Duodenal mucosa (tissue), 2 donors: ENCODE measurements around the gene PFN1.
A peak's percentile ranks its signal among the peaks of the same experiment; 100 is the strongest.
"Not testable (repeated sequence)": the region's sequence is repeated elsewhere in the genome, so short reads cannot be mapped to it uniquely, and the experiment has no call there.

ENCODE experiments used
- H3K27ac ChIP-seq: one replicate; pipeline ENCODE4 v1.7.0; 2013; ENCODE audit warnings: low read depth, low read length
- H3K27me3 ChIP-seq, 2 donors: one replicate each; pipeline ENCODE4 v1.7.0; 2013; ENCODE audit warnings: low read length in 2 of 2, control low read depth in 1 of 2; ENCODE audit not compliant: insufficient read depth in 2 of 2, control insufficient read depth in 1 of 2
- H3K36me3 ChIP-seq, 2 donors: one replicate each; pipeline ENCODE4 v1.7.0; 2013; ENCODE audit warnings: low read length in 2 of 2, control low read depth in 1 of 2; ENCODE audit not compliant: insufficient read depth in 2 of 2, control insufficient read depth in 1 of 2
- H3K4me1 ChIP-seq, 2 donors: one replicate each; pipeline ENCODE4 v1.7.0; 2013; ENCODE audit warnings: low read length in 2 of 2, control low read depth in 1 of 2; ENCODE audit not compliant: insufficient read depth in 2 of 2, control insufficient read depth in 1 of 2
- H3K4me3 ChIP-seq, 2 donors: one replicate each; pipeline ENCODE4 v1.7.0; 2013; ENCODE audit warnings: low read length in 2 of 2, low read depth in 1 of 2
- H3K9ac ChIP-seq, 2 donors: one replicate each; pipeline ENCODE4 v1.7.0; 2013; ENCODE audit warnings: low read length in 2 of 2, low read depth in 1 of 2
- H3K9me3 ChIP-seq, 2 donors: one replicate each; pipeline ENCODE4 v1.7.0; 2013; ENCODE audit warnings: low read length in 2 of 2, control low read depth in 1 of 2; ENCODE audit not compliant: control insufficient read depth in 1 of 2

The PFN1 gene

DNA sequence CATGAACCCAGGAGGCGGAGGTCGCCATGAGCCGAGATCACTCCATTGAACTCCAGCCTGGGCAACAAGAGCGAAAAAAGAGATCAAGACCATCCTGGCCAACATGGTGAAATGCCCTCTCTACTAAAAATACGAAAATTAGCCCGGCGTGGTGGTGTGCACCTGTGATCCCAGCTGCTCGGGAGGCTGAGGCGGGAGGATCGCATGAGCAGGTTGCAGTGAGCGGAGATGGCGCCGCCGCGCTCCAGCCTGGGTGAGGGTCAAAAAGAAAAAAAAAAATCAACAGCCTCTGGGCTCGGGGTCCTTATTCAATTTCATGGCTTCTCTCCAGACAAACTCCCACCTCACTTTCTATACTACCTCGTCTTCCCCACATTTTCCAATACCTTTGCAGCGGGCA lies 19.4 kb downstream of the PFN1 start:
- no peak overlapping the region for H3K9ac ChIP-seq
- no peaks in the 10 kb centered on the region for H3K36me3 ChIP-seq
- H3K9me3 ChIP-seq, result no peaks in the 10 kb centered on the region
- peaks cover under 1% of the 10 kb centered on the region in 2 donors for H3K4me1 ChIP-seq
- no peak overlapping the region for H3K27ac ChIP-seq
- no peak overlapping the region for H3K4me3 ChIP-seq
- no peaks in the 10 kb centered on the region for H3K27me3 ChIP-seq

DNA sequence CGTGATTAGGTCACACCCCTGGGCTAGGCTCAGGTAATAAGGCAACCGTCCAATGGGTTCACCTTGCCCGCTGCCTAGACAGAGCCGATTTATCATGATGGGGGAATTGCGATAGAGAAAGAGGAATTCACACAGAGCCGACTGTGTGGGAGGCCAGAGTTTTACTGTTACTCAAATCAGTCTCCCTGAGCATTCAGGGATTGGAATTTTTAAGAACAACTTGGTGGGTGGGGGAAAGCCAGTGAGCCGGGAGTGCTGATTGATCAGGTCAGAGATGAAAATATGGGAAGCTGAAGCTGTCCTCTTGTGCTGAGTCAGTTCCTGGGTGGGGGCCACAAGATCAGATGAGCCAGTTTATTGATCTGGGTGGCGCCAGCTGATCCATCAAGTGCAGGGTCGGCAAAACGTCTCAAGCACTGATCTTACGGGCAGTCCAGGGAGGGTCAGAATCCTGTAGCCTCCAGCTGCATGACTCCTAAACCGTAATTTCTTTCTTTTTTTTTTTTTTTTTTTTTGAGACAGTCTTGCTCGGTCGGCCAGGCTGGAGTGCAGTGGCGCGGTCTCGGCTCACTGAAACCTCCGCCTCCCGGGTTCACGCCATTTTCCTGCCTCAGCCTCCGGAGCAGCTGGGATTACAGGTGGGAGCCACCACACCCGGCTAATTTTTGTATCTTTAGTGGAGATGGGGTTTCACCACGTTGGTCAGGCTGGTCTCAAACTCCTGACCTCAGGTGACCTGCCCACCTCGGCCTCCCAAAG lies 21.6 kb downstream of the PFN1 start:
- H3K9ac ChIP-seq, H3K4me3 ChIP-seq, H3K27ac ChIP-seq, H3K4me1 ChIP-seq, H3K9me3 ChIP-seq, H3K27me3 ChIP-seq, H3K36me3 ChIP-seq: not testable (repeated sequence)

DNA sequence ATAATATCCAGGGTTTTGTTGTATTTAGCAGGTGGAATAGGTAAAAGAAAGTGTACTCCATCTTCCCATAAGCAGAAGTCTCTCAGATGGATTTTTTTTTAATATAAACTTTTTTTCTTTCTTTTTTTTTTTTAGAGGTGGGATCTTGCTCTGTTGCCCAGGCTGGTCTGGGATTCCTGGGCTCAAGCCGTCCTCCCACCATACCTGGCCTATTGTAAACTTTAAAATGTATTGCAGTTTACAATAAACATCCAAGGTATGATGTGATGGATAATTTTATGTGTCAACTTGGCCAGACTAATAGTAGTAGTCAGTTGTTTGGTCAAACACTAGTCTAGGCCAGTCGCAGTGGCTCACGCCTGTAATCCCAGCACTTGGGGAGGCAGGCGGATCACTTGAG lies 27.0 kb downstream of the PFN1 start:
- Histone ChIP-seq H3K36me3 (no peaks in the 10 kb centered on the region), H3K9me3 (no peaks in the 10 kb centered on the region), H3K27ac (no peak overlapping the region), H3K4me3 (no peak overlapping the region), H3K9ac (no peak overlapping the region), H3K4me1 (no peaks in the 10 kb centered on the region), H3K27me3 (no peaks in the 10 kb centered on the region)

DNA sequence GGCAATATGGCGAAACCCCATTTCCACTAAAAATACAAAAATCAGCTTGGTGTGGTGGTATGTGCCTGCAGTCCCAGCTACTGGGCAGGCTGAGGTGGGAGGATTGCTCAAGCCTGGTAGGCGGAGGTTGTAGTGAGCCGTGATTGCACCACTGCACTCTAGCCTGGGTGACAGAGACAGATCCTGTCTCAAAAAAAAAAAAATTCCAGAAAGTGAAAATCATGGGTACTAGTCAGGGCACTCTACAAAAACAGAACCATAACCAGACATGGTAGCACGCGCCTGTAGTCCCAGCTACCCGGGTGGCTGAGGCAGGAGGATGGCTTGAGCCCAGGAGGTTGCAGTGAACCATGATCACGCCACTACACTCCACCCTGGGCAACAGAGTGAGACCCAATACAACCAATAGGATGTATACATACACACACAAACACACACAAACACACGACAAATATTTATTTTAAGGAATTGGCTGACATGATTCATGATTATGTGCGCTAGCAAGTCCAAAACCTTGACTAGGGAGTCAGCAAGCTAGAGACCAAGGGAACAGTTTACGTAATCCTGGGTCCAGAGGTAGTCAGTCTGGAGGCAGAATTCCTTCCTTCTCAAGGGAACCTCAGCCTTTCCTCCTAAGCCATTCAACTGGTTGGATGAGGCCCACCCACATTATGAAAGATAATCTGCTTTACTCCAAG lies 27.8 kb downstream of the PFN1 start:
- Histone ChIP-seq H3K36me3 (no peaks in the 10 kb centered on the region), H3K4me3 (no peak overlapping the region), H3K9ac (no peak overlapping the region), H3K27ac (no peak overlapping the region), H3K27me3 (no peaks in the 10 kb centered on the region), H3K9me3 (no peaks in the 10 kb centered on the region), H3K4me1 (no peaks in the 10 kb centered on the region)

DNA sequence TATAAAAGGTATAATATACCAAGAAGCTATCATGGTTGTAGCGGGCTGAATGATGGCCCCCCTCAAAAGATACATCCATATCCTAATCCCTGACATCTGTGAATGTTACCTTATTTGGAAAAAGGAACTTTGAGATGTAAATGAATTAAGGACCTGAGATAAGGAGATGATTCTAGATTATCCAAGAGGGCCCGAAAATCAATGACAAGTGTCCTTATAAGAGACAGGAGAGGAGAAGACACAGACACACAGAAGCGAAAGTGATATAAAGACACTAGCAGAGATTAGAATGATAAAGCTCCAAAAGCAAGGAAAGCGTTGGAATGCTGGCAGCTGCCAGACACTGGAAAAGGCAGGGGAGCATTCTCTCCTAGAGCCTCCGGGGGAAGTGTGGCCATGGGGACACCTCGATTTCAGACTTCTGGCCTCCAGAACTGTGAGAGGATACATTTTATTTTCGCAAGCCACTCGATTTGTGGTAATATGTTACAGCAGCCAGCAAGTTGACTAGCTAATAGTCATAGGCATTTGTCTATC lies 28.8 kb downstream of the PFN1 start:
- Histone ChIP-seq H3K4me1 (no peaks in the 10 kb centered on the region), H3K4me3 (no peak overlapping the region), H3K9ac (no peak overlapping the region), H3K36me3 (no peaks in the 10 kb centered on the region), H3K27ac (no peak overlapping the region), H3K27me3 (no peaks in the 10 kb centered on the region), H3K9me3 (no peaks in the 10 kb centered on the region)

DNA sequence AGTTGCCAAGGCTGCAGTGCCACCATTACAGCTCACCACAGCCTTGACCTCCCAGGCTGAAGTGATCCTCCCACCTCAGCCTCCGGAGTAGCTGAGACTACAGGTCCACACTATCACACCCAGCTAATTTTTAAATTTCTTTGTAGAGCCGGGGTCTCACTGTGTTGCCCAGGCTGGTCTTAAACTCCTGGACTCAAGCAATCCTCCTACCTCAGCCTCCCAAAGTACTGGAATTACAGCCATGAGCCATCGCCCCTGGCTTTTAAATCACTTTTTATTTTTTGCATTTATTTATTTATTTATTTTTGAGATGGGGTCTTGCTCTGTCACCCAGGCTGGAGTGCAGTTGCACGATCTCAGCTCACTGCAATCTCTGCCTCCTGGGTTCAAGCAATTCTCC lies 33.8 kb downstream of the PFN1 start:
- not testable (repeated sequence) for H3K4me3 ChIP-seq, H3K36me3 ChIP-seq, H3K4me1 ChIP-seq, H3K9me3 ChIP-seq, H3K9ac ChIP-seq, H3K27ac ChIP-seq, H3K27me3 ChIP-seq

DNA sequence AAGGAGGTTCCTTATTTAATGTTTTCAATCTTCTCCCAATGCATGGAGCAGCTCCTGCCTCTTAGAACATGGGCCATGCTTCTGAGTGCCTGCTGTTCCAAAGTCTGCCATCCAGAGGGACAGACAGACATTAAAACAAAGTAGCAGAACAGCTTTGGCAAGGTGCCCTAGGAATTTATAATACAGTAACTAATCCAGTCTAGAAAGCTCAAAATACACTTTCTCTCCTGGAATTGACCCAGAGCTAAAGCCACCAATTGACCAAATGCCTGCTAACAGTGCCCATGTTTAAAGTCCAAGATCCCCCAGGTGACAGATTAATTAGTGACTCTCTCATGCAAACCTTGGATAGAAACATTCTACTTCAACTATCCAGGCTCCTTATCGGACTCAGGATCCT lies 34.3 kb downstream of the PFN1 start:
- Histone ChIP-seq H3K27me3 (no peaks in the 10 kb centered on the region), H3K9ac (no peak overlapping the region), H3K4me3 (no peak overlapping the region), H3K4me1 (peaks cover 5 to 9% of the 10 kb centered on the region in 2 donors), H3K36me3 (no peaks in the 10 kb centered on the region), H3K27ac (no peak overlapping the region), H3K9me3 (no peaks in the 10 kb centered on the region)

DNA sequence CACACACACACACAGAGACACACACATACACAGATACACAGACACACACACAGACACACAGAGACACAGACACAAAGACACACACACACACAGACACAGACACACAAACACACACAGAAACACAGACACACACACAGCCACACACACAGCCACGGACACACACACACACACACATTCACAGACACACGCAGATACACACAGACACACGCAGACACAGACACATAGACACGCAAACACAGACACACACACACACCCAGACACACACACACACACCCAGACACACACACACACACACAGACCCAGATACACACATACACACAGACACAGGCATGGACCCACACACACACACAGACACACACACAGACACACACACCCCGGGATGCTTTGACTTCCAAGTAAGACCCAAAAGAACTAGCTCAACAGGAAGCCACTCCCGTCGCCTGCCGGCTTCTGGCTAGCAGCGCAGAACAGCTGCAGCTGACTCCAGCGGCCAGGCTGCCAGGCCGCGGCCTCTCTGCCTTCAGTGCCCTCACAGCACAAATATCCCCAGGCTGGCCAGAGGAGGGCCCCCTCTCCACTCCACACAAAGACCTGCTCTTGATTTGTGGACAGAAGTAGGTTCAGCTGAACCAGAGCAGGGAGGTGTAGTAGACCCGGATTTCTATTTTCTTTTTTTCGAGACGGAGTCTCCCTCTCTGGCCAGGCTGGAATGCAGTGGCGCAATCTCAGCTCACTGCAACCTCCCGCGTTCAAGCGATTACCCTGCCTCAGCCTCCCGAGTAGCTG lies 39.4 kb downstream of the PFN1 start:
- H3K4me3 ChIP-seq, result no peak overlapping the region
- H3K27ac ChIP-seq, result peak overlapping the region; percentile 13
- no peaks in the 10 kb centered on the region for H3K9me3 ChIP-seq
- H3K9ac ChIP-seq, result peak overlapping the region in 1 of 2 donors; percentile 63
- H3K4me1 ChIP-seq, result peaks cover 11 to 16% of the 10 kb centered on the region in 2 donors
- no peaks in the 10 kb centered on the region for H3K36me3 ChIP-seq
- H3K27me3 ChIP-seq, result no peaks in the 10 kb centered on the region

DNA sequence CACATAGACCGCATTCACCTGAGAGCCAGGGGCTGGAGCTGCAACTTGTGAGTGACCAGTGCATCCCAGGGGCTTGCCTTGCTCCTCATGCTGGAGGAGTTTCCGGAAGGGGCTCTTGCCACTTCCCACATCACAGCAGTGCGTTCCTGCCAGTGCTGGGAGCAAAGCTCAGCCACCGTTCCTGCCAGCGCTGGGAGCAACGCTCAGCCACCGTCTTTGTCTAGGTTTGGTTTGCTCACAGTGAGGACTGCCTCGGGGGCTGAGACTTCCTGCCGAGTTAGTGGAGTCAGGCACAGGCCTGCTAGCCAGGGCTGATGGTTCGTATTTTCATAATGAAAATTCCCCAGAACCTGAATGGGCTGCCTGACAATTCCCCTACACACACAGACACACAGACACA lies 40.0 kb downstream of the PFN1 start:
- Histone ChIP-seq H3K9ac (no peak overlapping the region), H3K9me3 (no peaks in the 10 kb centered on the region), H3K27me3 (no peaks in the 10 kb centered on the region), H3K4me1 (peaks cover 12 to 19% of the 10 kb centered on the region in 2 donors), H3K27ac (peak overlapping the region; percentile 13), H3K36me3 (no peaks in the 10 kb centered on the region), H3K4me3 (no peak overlapping the region)

DNA sequence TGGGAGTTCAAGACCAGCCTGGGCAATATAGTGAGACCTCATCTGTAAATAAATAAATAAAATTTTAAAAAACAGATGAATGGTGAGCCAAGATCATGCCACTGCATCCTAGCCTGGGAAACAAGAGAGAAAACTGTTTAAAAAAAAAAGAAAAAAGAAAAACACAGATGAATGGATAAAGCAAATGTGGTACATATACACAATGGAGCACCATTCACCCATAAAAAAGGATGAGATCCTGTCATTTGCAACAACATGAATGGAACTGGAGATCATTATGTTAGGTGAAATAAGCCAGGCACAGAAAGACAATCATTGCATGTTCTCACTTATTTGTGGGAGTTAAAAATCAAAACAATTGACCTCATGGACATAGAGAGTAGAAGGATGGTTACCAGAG lies 41.7 kb downstream of the PFN1 start:
- H3K9ac ChIP-seq, H3K4me3 ChIP-seq, H3K27me3 ChIP-seq, H3K36me3 ChIP-seq, H3K27ac ChIP-seq, H3K9me3 ChIP-seq: not testable (repeated sequence)
- H3K4me1 ChIP-seq, result peaks cover 22 to 34% of the 10 kb centered on the region in 2 donors
